Measurements from ENCODE around the gene IGSF8. TPM values are rescaled to one million over a fixed set of nuclear protein-coding genes. Genes with fewer than 3 reads are reported as not detected.

IGSF8 gene
- polyA plus RNA-seq, 2 donors = 12.6 to 16.1 TPM

DNA sequence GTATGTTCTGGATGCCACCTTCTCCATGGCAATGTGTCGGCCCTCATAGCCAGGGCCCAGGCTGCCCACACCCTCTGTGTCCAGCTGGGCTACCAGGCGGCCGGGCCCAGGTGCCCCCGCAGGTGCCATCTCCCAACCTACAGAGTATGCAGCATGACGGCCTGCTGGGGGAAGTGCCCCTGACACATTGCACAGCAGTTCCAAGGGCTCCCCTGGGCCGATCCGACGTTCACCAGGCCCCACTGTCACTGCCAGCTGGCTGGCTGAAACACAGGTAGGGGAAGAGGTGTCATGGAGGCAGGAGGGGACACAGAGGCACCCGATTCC lies 5.4 kb downstream of the IGSF8 start:
- Histone ChIP-seq H3K36me3 (ENCODE audit: control insufficient read depth in 2 of 2, insufficient read depth in 2 of 2, low read length in 1 of 2) (peaks cover 10 to 33% of the 10 kb centered on the region in 2 donors), H3K4me1 (ENCODE audit: control insufficient read depth in 2 of 2, insufficient read depth in 2 of 2, low read length in 1 of 2) (peaks cover 10 to 20% of the 10 kb centered on the region in 2 donors)

DNA sequence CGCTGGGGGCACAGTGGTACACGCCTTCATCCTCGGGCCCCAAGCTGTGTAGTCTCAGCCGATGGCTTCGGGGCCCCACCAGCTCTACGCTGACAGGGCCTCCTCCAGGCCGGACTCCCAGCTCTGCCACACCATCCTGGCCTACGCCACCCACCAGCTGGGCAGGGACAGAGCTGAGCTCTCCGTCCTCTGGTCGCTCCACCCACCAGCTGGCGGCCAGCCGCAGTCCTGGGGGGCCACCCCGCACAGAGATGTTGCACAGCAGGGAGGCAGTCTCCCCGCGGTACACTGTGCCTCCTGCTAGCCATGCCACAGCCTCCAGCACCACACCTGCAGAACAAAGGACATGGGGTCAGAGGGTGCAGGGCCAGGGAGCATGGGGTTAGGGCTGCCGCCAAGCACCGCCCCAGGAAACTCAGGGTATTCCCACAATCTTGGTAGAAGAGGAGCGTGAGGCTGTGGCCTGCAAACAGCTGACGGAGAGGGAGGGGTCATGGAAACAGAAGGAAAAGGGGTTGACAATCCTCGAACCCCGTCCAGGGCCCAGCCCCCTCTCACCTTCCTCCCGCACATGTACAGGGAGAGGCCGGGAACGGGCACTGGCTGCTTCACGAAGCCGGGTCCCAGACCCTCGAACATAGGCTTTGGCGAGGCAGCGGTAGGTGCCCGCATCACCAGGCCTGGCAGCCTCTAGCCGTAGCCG lies 5.9 kb downstream of the IGSF8 start:
- Histone ChIP-seq H3K36me3 (ENCODE audit: control insufficient read depth in 2 of 2, insufficient read depth in 2 of 2, low read length in 1 of 2) (peaks cover 10 to 33% of the 10 kb centered on the region in 2 donors), H3K27me3 (ENCODE audit: control insufficient read depth in 1 of 2, insufficient read depth in 2 of 2, low read length in 2 of 2) (no peaks in the 10 kb centered on the region), H3K9me3 (ENCODE audit: control insufficient read depth in 2 of 2, insufficient read depth in 1 of 2, low read depth in 1 of 2, low read length in 1 of 2) (no peaks in the 10 kb centered on the region), H3K27ac (ENCODE audit: low read depth in 2 of 2, low read length in 1 of 2) (no peak overlapping the region), H3K4me3 (ENCODE audit: low read depth in 1 of 2, low read length in 2 of 2) (no peak overlapping the region), H3K4me1 (ENCODE audit: control insufficient read depth in 2 of 2, insufficient read depth in 2 of 2, low read length in 1 of 2) (peaks cover 8 to 15% of the 10 kb centered on the region in 2 donors)
- WGBS, 2 donors = 92 to 94% methylated on average over 32 of the region's 32 CpGs

More for the DNA sequence above, 5.4 kb downstream of the IGSF8 start:
- H3K27me3 ChIP-seq (ENCODE audit: control insufficient read depth in 1 of 2, insufficient read depth in 2 of 2, low read length in 2 of 2) = no peaks in the 10 kb centered on the region
- no peak overlapping the region for H3K4me3 ChIP-seq (ENCODE audit: low read depth in 1 of 2, low read length in 2 of 2)
- no peaks in the 10 kb centered on the region for H3K9me3 ChIP-seq (ENCODE audit: control insufficient read depth in 2 of 2, insufficient read depth in 1 of 2, low read depth in 1 of 2, low read length in 1 of 2)
- 82 to 85% methylated on average over 9 of the region's 9 CpGs for WGBS, 2 donors
- H3K27ac ChIP-seq (ENCODE audit: low read depth in 2 of 2, low read length in 1 of 2) = no peak overlapping the region

DNA sequence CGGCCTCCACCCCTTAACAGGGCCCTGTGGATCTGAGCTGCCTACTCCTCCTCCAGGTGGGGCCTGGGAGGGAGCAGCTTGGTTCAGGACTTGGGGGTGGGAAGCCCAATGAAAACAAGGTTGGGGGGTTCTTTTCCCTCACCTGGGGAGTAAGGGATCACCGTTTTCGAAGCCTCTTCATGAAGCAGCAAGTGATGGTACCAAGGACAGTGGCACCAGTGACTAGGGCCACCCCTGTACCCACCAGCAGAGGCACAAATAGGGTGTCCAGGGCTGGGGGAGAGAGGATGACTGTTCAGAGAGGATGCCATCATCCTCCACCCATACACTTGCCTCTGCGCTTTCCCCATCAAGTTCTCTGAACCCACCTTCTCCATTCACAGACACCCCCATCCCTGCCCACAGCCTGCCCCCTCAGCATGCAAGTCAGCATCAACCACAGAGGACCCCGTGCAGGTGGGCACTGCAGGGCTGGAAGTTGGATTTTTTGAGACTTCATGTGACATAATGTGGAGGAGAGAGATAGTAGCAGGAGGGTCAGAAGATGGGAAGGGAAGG lies 6.7 kb downstream of the IGSF8 start:
- Histone ChIP-seq H3K27ac (ENCODE audit: low read depth in 2 of 2, low read length in 1 of 2) (no peak overlapping the region), H3K27me3 (ENCODE audit: control insufficient read depth in 1 of 2, insufficient read depth in 2 of 2, low read length in 2 of 2) (no peaks in the 10 kb centered on the region), H3K9me3 (ENCODE audit: control insufficient read depth in 2 of 2, insufficient read depth in 1 of 2, low read depth in 1 of 2, low read length in 1 of 2) (no peaks in the 10 kb centered on the region), H3K36me3 (ENCODE audit: control insufficient read depth in 2 of 2, insufficient read depth in 2 of 2, low read length in 1 of 2) (peaks cover 10 to 33% of the 10 kb centered on the region in 2 donors), H3K4me3 (ENCODE audit: low read depth in 1 of 2, low read length in 2 of 2) (no peak overlapping the region), H3K4me1 (ENCODE audit: control insufficient read depth in 2 of 2, insufficient read depth in 2 of 2, low read length in 1 of 2) (peaks cover under 1 to 7% of the 10 kb centered on the region in 2 donors)
- WGBS, 2 donors = 92 to 93% methylated on average over 5 of the region's 5 CpGs

DNA sequence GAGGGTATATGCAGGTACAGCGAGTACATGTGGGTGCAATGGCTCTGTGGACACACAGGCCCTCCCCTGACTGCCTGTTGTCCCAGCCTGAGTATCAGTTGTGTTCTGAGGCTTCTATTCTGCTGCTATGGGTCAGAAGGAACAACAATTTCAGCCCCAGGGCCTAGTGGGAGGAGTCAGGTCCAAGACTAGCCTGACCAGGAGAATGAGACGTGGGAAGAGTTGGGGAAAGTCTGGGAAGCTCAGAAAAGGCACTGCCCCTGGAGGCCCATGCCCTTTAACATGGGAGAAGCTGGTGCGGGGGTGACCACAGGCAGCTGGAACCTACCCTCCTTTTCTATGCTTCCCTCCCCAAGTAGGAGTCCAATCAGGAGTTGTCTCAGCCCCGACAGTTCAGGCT lies 7.7 kb downstream of the IGSF8 start:
- H3K4me3 ChIP-seq (ENCODE audit: low read depth in 1 of 2, low read length in 2 of 2) = no peak overlapping the region
- H3K27ac ChIP-seq (ENCODE audit: low read depth in 2 of 2, low read length in 1 of 2) = no peak overlapping the region
- no peaks in the 10 kb centered on the region for H3K9me3 ChIP-seq (ENCODE audit: control insufficient read depth in 2 of 2, insufficient read depth in 1 of 2, low read depth in 1 of 2, low read length in 1 of 2)
- peaks cover 0 to 4% of the 10 kb centered on the region in 2 donors for H3K4me1 ChIP-seq (ENCODE audit: control insufficient read depth in 2 of 2, insufficient read depth in 2 of 2, low read length in 1 of 2)
- H3K27me3 ChIP-seq (ENCODE audit: control insufficient read depth in 1 of 2, insufficient read depth in 2 of 2, low read length in 2 of 2) = no peaks in the 10 kb centered on the region
- H3K36me3 ChIP-seq (ENCODE audit: control insufficient read depth in 2 of 2, insufficient read depth in 2 of 2, low read length in 1 of 2) = peaks cover 10 to 33% of the 10 kb centered on the region in 2 donors
- 86 to 92% methylated on average over 4 of the region's 4 CpGs for WGBS, 2 donors

DNA sequence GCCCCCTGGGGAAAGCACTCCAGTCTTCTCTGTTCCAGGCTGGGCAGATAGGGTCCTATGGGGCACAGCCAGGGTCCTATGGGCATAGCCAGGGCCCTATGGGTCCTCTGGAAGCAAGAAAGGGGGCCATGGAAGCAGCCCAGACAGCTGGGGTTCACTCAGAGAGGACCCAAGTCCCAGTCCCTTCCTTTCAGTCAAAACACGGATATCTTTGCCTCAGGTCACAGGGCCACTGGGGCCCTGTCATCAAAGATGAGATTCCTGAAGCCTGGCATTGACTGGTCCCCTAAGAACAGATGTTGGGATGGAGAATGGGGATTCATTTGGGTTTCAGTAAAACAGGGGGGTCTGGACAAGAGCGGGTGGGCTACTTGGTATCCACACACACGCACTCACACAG lies 8.5 kb downstream of the IGSF8 start:
- Histone ChIP-seq H3K36me3 (ENCODE audit: control insufficient read depth in 2 of 2, insufficient read depth in 2 of 2, low read length in 1 of 2) (peaks cover 10 to 29% of the 10 kb centered on the region in 2 donors), H3K9me3 (ENCODE audit: control insufficient read depth in 2 of 2, insufficient read depth in 1 of 2, low read depth in 1 of 2, low read length in 1 of 2) (no peaks in the 10 kb centered on the region), H3K4me1 (ENCODE audit: control insufficient read depth in 2 of 2, insufficient read depth in 2 of 2, low read length in 1 of 2) (peaks cover 0 to 2% of the 10 kb centered on the region in 2 donors), H3K4me3 (ENCODE audit: low read depth in 1 of 2, low read length in 2 of 2) (no peak overlapping the region), H3K27ac (ENCODE audit: low read depth in 2 of 2, low read length in 1 of 2) (no peak overlapping the region), H3K27me3 (ENCODE audit: control insufficient read depth in 1 of 2, insufficient read depth in 2 of 2, low read length in 2 of 2) (no peaks in the 10 kb centered on the region)
- 87 to 94% methylated on average over 3 of the region's 3 CpGs for WGBS, 2 donors

DNA sequence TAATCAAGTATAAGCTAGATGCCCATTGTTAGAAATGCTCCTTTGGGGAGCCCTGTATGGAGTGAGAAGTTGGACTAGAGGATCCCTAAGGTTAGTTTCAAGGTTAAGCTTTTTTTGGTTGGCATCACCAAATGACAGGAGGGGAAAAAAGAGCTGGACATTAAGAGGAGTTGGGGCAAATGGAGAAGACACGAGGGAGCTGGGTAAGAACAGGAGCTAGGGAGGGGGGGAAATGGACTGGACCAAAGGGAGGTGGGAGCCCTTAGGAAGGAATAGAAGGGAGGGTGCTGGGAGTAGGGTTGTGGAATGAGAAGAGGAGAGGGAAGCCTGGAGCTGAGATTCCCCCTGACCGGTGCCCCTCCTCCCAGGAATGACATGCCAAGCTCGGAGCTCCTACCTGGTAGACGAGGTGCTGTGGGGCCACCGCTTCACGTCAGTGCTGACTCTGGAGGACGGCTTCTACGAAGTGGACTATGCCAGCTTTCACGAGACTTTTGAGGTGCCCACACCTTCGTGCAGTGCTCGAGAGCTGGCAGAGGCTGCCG lies 11.2 kb downstream of the IGSF8 start:
- Histone ChIP-seq H3K27me3 (ENCODE audit: control insufficient read depth in 1 of 2, insufficient read depth in 2 of 2, low read length in 2 of 2) (peaks cover 0 to 2% of the 10 kb centered on the region in 2 donors), H3K4me3 (ENCODE audit: low read depth in 1 of 2, low read length in 2 of 2) (no peak overlapping the region), H3K4me1 (ENCODE audit: control insufficient read depth in 2 of 2, insufficient read depth in 2 of 2, low read length in 1 of 2) (peaks cover 0 to 6% of the 10 kb centered on the region in 2 donors), H3K9me3 (ENCODE audit: control insufficient read depth in 2 of 2, insufficient read depth in 1 of 2, low read depth in 1 of 2, low read length in 1 of 2) (no peaks in the 10 kb centered on the region), H3K36me3 (ENCODE audit: control insufficient read depth in 2 of 2, insufficient read depth in 2 of 2, low read length in 1 of 2) (peaks cover 8 to 10% of the 10 kb centered on the region in 2 donors), H3K27ac (ENCODE audit: low read depth in 2 of 2, low read length in 1 of 2) (no peak overlapping the region)
- WGBS, 2 donors = 89 to 93% methylated on average over 12 of the region's 12 CpGs

DNA sequence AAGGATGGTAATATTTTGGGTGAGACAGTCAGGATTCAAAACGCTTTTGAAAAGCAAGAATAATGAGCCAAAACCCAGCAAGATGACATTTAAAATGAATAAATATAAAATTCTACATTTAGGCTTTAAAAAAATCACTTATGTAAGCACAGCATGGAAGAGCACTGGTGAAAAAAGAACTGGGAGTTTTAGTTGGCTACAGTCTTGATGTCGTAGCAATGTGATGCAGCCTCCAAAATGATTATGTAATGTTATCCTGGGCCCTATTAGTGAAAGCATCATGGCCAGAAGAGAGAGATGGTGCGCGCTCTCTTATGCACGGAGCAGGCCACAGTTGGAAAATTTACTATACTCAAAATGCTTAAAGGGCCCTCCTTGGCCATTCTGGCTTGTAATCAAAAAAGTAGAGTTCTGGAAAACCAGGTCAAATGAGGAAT lies 11.9 kb downstream of the IGSF8 start:
- peaks cover 0 to 2% of the 10 kb centered on the region in 2 donors for H3K27me3 ChIP-seq (ENCODE audit: control insufficient read depth in 1 of 2, insufficient read depth in 2 of 2, low read length in 2 of 2)
- H3K4me3 ChIP-seq (ENCODE audit: low read depth in 1 of 2, low read length in 2 of 2) = no peak overlapping the region
- no peak overlapping the region for H3K27ac ChIP-seq (ENCODE audit: low read depth in 2 of 2, low read length in 1 of 2)
- 76 to 79% methylated on average over 5 of the region's 5 CpGs for WGBS, 2 donors
- H3K4me1 ChIP-seq (ENCODE audit: control insufficient read depth in 2 of 2, insufficient read depth in 2 of 2, low read length in 1 of 2) = peaks cover 0 to 6% of the 10 kb centered on the region in 2 donors
- no peaks in the 10 kb centered on the region for H3K9me3 ChIP-seq (ENCODE audit: control insufficient read depth in 2 of 2, insufficient read depth in 1 of 2, low read depth in 1 of 2, low read length in 1 of 2)
- peaks cover 5% of the 10 kb centered on the region in 2 donors for H3K36me3 ChIP-seq (ENCODE audit: control insufficient read depth in 2 of 2, insufficient read depth in 2 of 2, low read length in 1 of 2)

DNA sequence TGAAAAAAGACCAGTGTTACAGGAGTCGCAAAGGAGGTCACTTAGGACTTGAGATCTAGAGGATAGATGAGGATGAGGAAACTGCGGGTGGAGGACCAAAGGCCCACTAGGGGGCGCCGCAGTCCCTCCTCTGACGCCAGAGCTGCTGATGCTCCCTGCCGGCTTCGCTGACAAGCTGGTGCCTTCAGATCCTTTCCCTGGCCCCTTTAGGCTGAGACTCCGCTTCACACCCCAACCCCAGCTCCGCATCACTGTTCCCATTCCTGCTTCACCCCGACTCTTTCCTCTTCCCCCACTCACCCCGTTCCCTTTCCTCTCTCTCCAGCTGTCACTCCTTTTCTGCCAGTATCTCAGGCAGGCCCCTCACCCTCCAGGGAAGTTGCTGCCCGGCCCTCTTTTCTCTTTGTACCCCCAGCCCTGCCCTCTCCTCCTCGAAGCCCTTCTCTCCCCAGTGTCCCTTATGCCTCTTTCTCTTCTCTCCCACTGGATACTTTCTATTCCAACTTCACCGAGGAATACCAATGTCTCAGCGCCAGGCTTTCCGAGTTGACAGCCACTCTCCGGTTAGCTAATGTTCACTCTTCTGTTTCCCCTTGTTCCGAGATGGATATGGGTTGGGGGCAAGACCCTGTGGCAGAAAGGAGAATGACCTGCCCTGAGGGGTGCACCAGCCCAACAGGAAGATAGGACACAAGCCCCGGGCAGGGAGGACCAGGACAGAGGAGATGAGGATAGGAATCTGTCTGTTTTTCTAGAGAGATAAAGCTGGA lies 12.5 kb downstream of the IGSF8 start:
- no peak overlapping the region for H3K4me3 ChIP-seq (ENCODE audit: low read depth in 1 of 2, low read length in 2 of 2)
- WGBS, 2 donors = 49 to 58% methylated on average over 19 of the region's 19 CpGs
- peaks cover 0 to 6% of the 10 kb centered on the region in 2 donors for H3K4me1 ChIP-seq (ENCODE audit: control insufficient read depth in 2 of 2, insufficient read depth in 2 of 2, low read length in 1 of 2)
- no peak overlapping the region for H3K27ac ChIP-seq (ENCODE audit: low read depth in 2 of 2, low read length in 1 of 2)
- H3K36me3 ChIP-seq (ENCODE audit: control insufficient read depth in 2 of 2, insufficient read depth in 2 of 2, low read length in 1 of 2) = peaks cover 0 to 2% of the 10 kb centered on the region in 2 donors
- H3K27me3 ChIP-seq (ENCODE audit: control insufficient read depth in 1 of 2, insufficient read depth in 2 of 2, low read length in 2 of 2) = peaks cover 0 to 2% of the 10 kb centered on the region in 2 donors
- no peaks in the 10 kb centered on the region for H3K9me3 ChIP-seq (ENCODE audit: control insufficient read depth in 2 of 2, insufficient read depth in 1 of 2, low read depth in 1 of 2, low read length in 1 of 2)

DNA sequence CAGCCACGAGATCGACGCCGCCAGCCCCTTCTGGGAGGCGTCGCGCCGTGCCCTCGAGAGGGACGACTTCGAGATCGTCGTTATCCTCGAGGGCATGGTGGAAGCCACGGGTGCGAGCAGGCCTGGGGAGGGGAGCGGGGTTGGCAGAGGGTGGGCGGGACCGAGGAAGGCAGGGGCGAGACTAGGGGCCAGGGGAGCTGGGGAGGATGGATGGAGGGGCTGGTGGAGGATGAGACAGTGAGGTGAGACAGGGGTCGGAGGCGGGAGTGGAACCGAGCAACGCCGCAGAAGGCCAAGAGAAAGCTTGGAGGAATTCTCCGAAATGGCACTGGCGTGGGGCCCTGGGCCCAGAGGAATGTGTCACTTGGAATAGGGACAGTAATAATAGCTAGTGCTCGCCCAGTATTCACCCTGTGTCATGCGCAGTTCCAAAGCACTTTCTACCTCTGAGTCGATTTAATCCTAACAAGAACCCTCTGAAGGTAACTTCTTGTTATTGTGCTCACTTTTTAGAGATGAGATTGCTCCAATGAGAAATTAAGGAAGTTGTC lies 13.6 kb downstream of the IGSF8 start:
- Histone ChIP-seq H3K4me3 (ENCODE audit: low read depth in 1 of 2, low read length in 2 of 2) (no peak overlapping the region), H3K27ac (ENCODE audit: low read depth in 2 of 2, low read length in 1 of 2) (no peak overlapping the region), H3K36me3 (ENCODE audit: control insufficient read depth in 2 of 2, insufficient read depth in 2 of 2, low read length in 1 of 2) (no peaks in the 10 kb centered on the region), H3K4me1 (ENCODE audit: control insufficient read depth in 2 of 2, insufficient read depth in 2 of 2, low read length in 1 of 2) (peaks cover 0 to 6% of the 10 kb centered on the region in 2 donors), H3K9me3 (ENCODE audit: control insufficient read depth in 2 of 2, insufficient read depth in 1 of 2, low read depth in 1 of 2, low read length in 1 of 2) (no peaks in the 10 kb centered on the region), H3K27me3 (ENCODE audit: control insufficient read depth in 1 of 2, insufficient read depth in 2 of 2, low read length in 2 of 2) (peaks cover 0 to 2% of the 10 kb centered on the region in 2 donors)
- WGBS, 2 donors = 81 to 86% methylated on average over 30 of the region's 30 CpGs
